ENCODE results near the gene NSL1.

DNA sequence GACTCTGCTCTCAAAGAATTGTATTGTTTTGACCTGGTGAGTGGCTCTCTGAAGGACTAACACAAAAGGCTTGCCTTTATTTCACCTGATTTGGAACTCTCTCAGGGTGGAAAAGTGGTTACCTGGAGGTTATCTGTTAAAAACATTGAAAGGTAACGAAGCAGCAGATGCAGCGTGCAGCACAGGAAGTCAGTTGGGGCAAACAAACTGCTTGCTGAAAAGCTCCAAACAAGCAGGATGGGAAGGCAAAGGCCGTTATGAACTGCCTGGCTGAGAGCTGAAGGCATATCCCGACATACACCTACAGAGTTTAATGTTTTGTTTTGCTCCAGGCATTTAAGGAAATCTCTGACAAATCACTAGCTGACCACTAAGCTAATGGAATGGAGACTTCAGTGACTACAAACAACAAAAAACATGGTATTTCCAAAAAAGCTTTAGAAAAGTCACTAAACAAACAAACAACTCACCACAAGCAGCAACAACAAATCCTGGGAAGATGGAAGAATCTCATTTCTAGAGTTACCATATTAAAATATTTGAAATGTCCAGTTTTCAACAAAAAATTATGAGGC is 47.6 kb downstream of the NSL1 start:
- TF ChIP-seq, protein P1, sequence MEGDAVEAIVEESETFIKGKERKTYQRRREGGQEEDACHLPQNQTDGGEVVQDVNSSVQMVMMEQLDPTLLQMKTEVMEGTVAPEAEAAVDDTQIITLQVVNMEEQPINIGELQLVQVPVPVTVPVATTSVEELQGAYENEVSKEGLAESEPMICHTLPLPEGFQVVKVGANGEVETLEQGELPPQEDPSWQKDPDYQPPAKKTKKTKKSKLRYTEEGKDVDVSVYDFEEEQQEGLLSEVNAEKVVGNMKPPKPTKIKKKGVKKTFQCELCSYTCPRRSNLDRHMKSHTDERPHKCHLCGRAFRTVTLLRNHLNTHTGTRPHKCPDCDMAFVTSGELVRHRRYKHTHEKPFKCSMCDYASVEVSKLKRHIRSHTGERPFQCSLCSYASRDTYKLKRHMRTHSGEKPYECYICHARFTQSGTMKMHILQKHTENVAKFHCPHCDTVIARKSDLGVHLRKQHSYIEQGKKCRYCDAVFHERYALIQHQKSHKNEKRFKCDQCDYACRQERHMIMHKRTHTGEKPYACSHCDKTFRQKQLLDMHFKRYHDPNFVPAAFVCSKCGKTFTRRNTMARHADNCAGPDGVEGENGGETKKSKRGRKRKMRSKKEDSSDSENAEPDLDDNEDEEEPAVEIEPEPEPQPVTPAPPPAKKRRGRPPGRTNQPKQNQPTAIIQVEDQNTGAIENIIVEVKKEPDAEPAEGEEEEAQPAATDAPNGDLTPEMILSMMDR (IDR thresholded peaks at IDR 0.05) = no peak
- TF ChIP-seq POLR2A (IDR thresholded peaks at IDR 0.05) = no peak

Data from heart left ventricle (tissue), 13 donors.